Fibroblast of gingiva (primary cell): ENCODE results near the gene LRRC4C.
"Not testable (repeated sequence)": the region's sequence is repeated elsewhere in the genome, so short reads cannot be mapped to it uniquely, and the experiment has no call there.

Experiments
- DNase-seq: peaks from one replicate; pipeline ENCODE4 v3.0.0-alpha.2; 2011; ENCODE audit warnings: low read depth

The LRRC4C gene

GRCh38 chr11:40686765-40687164 lies 772.7 kb downstream of the LRRC4C start:
- no peak for DNase-seq

- no peak for DNase-seq
Measured at GRCh38 chr11:40683010-40683409, 776.4 kb downstream of the LRRC4C start.

GRCh38 chr11:40679276-40679675 lies 780.2 kb downstream of the LRRC4C start:
- DNase-seq: no peak

- DNase-seq: no peak
Measured at GRCh38 chr11:40647295-40647694, 812.2 kb downstream of the LRRC4C start.

GRCh38 chr11:40642284-40642683 lies 817.2 kb downstream of the LRRC4C start:
- DNase-seq: no peak

- no peak for DNase-seq
Measured at GRCh38 chr11:40619654-40620053, 839.8 kb downstream of the LRRC4C start.

- DNase-seq: no peak
Measured at GRCh38 chr11:40606800-40607199, 852.7 kb downstream of the LRRC4C start.

GRCh38 chr11:40602866-40603552 lies 856.4 kb downstream of the LRRC4C start:
- no peak for DNase-seq

GRCh38 chr11:40597546-40598113 lies 861.8 kb downstream of the LRRC4C start:
- no peak for DNase-seq

GRCh38 chr11:40573254-40573891 lies 886.1 kb downstream of the LRRC4C start:
- DNase-seq: no peak

- DNase-seq: no peak
Measured at GRCh38 chr11:40569947-40570531, 889.4 kb downstream of the LRRC4C start.

GRCh38 chr11:40567392-40567791 lies 892.1 kb downstream of the LRRC4C start:
- no peak for DNase-seq

GRCh38 chr11:40544162-40544561 lies 915.3 kb downstream of the LRRC4C start:
- no peak for DNase-seq

GRCh38 chr11:40542821-40543220 lies 916.6 kb downstream of the LRRC4C start:
- no peak for DNase-seq

- DNase-seq: no peak
Measured at GRCh38 chr11:40537734-40538133, 921.7 kb downstream of the LRRC4C start.

- not testable (repeated sequence) for DNase-seq
Measured at GRCh38 chr11:40522080-40522479, 937.4 kb downstream of the LRRC4C start.

GRCh38 chr11:40517122-40517521 lies 942.3 kb downstream of the LRRC4C start:
- no peak for DNase-seq

- peak; percentile 6 for DNase-seq
Measured at GRCh38 chr11:40514124-40514523, 945.3 kb downstream of the LRRC4C start.

GRCh38 chr11:40513281-40513680 lies 946.2 kb downstream of the LRRC4C start:
- no peak for DNase-seq

GRCh38 chr11:40508303-40508702 lies 951.1 kb downstream of the LRRC4C start:
- DNase-seq: no peak

GRCh38 chr11:40506226-40506625 lies 953.2 kb downstream of the LRRC4C start:
- DNase-seq: no peak

GRCh38 chr11:40491341-40491740 lies 968.1 kb downstream of the LRRC4C start:
- no peak for DNase-seq

GRCh38 chr11:40467771-40468170 lies 991.7 kb downstream of the LRRC4C start:
- DNase-seq: no peak
